Measurements from ENCODE around the gene RNPS1.

The RNPS1 gene

GRCh38 chr16:2276368-2277195 lies 8.7 kb upstream of the RNPS1 start:
- Histone ChIP-seq H3F3A (ENCODE audit: insufficient read depth) (no peaks in the 10 kb centered on the region), H3K9me2 (replicated peaks; ENCODE audit: insufficient read depth, low read length) (no peaks in the 10 kb centered on the region), H3K27ac (ENCODE audit: low read depth, low read length) (no peak overlapping the region), H3K9ac (ENCODE audit: low read length) (no peak overlapping the region), H3K36me3 (ENCODE audit: low read length) (no peaks in the 10 kb centered on the region), H3K4me2 (ENCODE audit: low read depth, low read length, poor library complexity, severe bottlenecking) (no peak overlapping the region), H3K4me3 (ENCODE audit: insufficient read depth, low read length, poor library complexity, severe bottlenecking) (no peak overlapping the region), H2AFZ (ENCODE audit: low read depth, low read length, severe bottlenecking) (no peak overlapping the region), H4K20me1 (ENCODE audit: low read depth, low read length) (no peaks in the 10 kb centered on the region), H3K27me3 (ENCODE audit: low read length) (no peaks in the 10 kb centered on the region), H3K79me2 (ENCODE audit: insufficient read depth, low read length) (no peaks in the 10 kb centered on the region), H3K9me3 (ENCODE audit: insufficient read depth, low read length) (no peaks in the 10 kb centered on the region)
- TF ChIP-seq EZH2phosphoT487 (conservative IDR thresholded peaks at IDR 0.05; ENCODE audit: low read length) (no peak), CTCF (IDR thresholded peaks at IDR 0.05; ENCODE audit: insufficient read depth, low read length, poor library complexity, severe bottlenecking) (no peak)

GRCh38 chr16:2275476-2276367 lies 7.8 kb upstream of the RNPS1 start:
- Histone ChIP-seq H3K4me3 (ENCODE audit: insufficient read depth, low read length, poor library complexity, severe bottlenecking) (no peak overlapping the region), H3K9me3 (ENCODE audit: insufficient read depth, low read length) (no peaks in the 10 kb centered on the region), H3K9ac (ENCODE audit: low read length) (no peak overlapping the region), H3K27ac (ENCODE audit: low read depth, low read length) (no peak overlapping the region), H3K36me3 (ENCODE audit: low read length) (no peaks in the 10 kb centered on the region), H3K27me3 (ENCODE audit: low read length) (no peaks in the 10 kb centered on the region), H4K20me1 (ENCODE audit: low read depth, low read length) (no peaks in the 10 kb centered on the region), H3K4me2 (ENCODE audit: low read depth, low read length, poor library complexity, severe bottlenecking) (no peak overlapping the region), H3K9me2 (replicated peaks; ENCODE audit: insufficient read depth, low read length) (no peaks in the 10 kb centered on the region), H3F3A (ENCODE audit: insufficient read depth) (no peaks in the 10 kb centered on the region), H2AFZ (ENCODE audit: low read depth, low read length, severe bottlenecking) (no peak overlapping the region), H3K79me2 (ENCODE audit: insufficient read depth, low read length) (no peaks in the 10 kb centered on the region)
- TF ChIP-seq CTCF (IDR thresholded peaks at IDR 0.05; ENCODE audit: insufficient read depth, low read length, poor library complexity, severe bottlenecking) = no peak
- TF ChIP-seq EZH2phosphoT487 (conservative IDR thresholded peaks at IDR 0.05; ENCODE audit: low read length) = no peak

GRCh38 chr16:2273931-2274330 lies 6.0 kb upstream of the RNPS1 start:
- H3K36me3 ChIP-seq (ENCODE audit: low read length) = no peaks in the 10 kb centered on the region
- TF ChIP-seq EZH2phosphoT487 (conservative IDR thresholded peaks at IDR 0.05; ENCODE audit: low read length) (no peak), CTCF (IDR thresholded peaks at IDR 0.05; ENCODE audit: insufficient read depth, low read length, poor library complexity, severe bottlenecking) (no peak)
- no peaks in the 10 kb centered on the region for H3K9me2 ChIP-seq (replicated peaks; ENCODE audit: insufficient read depth, low read length)
- H3K27ac ChIP-seq (ENCODE audit: low read depth, low read length) = no peak overlapping the region
- H3K9me3 ChIP-seq (ENCODE audit: insufficient read depth, low read length) = no peaks in the 10 kb centered on the region
- no peaks in the 10 kb centered on the region for H3K27me3 ChIP-seq (ENCODE audit: low read length)
- no peak overlapping the region for H3K9ac ChIP-seq (ENCODE audit: low read length)
- no peaks in the 10 kb centered on the region for H3F3A ChIP-seq (ENCODE audit: insufficient read depth)
- no peak overlapping the region for H2AFZ ChIP-seq (ENCODE audit: low read depth, low read length, severe bottlenecking)
- no peaks in the 10 kb centered on the region; the same call in 1 of the 2 replicates for H4K20me1 ChIP-seq (ENCODE audit: low read depth, low read length)
- H3K79me2 ChIP-seq (ENCODE audit: insufficient read depth, low read length) = peaks cover 7% of the 10 kb centered on the region; the same call in 1 of the 2 replicates
- H3K4me3 ChIP-seq (ENCODE audit: insufficient read depth, low read length, poor library complexity, severe bottlenecking) = no peak overlapping the region
- H3K4me2 ChIP-seq (ENCODE audit: low read depth, low read length, poor library complexity, severe bottlenecking) = no peak overlapping the region
